Left cardiac atrium (tissue), 4 donors: ENCODE measurements around the gene PDS5A. TPM values are rescaled to one million over a fixed set of nuclear protein-coding genes. Genes with fewer than 3 reads are reported as not detected.
"Not testable (repeated sequence)": the region's sequence is repeated elsewhere in the genome, so short reads cannot be mapped to it uniquely, and the experiment has no call there.

Experiments used
- ATAC-seq, 2 donors: fragments of 200-7000 bp; cut with Tn5 transposase; one replicate each; pipeline ENCODE4 v1.9.1; 2020; ENCODE audit warnings: mild to moderate bottlenecking in 2 of 2, moderate library complexity in 2 of 2
- DNase-seq: peaks from one replicate; pipeline ENCODE4 v3.0.0-alpha.2; 2020
- intact Hi-C, 2 donors: fragments of 100-400 bp; cut with DNase I; formaldehyde crosslinking; loops; one replicate each; pipeline versions ENCODE4 v1.14.1 to v1.15.1; 2022 to 2023
- total RNA-seq, 2 donors: library from RNA; stranded (reverse); fragmentation: NEBNext Ultra II Directional; extraction: Animal tissue kit (Norgen Biotek cat#: 25700); gene quantifications; one replicate each; pipeline ENCODE4 v1.2.1, GENCODE V29; 2021
- donor health status: DM: no; HTN: yes; CAD: no.
- donor health status: DM: no; HTN: yes; CAD: no; lungs with severe emphysema.
- donor health status: DM: yes; HTN: yes; CAD: no.
- donor health status: Dilated cardiomyopathy.

PDS5A gene
- total RNA-seq, 2 donors from 2014 or later = 35.3 to 40.3 TPM

- ATAC-seq, intact Hi-C loops: not testable (repeated sequence)
Measured at GRCh38 chr4:39813761-39814160, 163.9 kb downstream of the PDS5A start.

GRCh38 chr4:39813033-39813432 is 164.7 kb downstream of the PDS5A start:
- DNase-seq, intact Hi-C loops, ATAC-seq: not testable (repeated sequence)

More at GRCh38 chr4:39813761-39814160, 163.9 kb downstream of the PDS5A start:
- DNase-seq = not testable (repeated sequence)

GRCh38 chr4:39812500-39812899 is 165.2 kb downstream of the PDS5A start:
- DNase-seq = no peak
- no peak for ATAC-seq
- intact Hi-C loops = no loop called here

- intact Hi-C loops = no loop called here
- no peak for DNase-seq
- no peak for ATAC-seq
Measured at GRCh38 chr4:39808231-39808749, 169.4 kb downstream of the PDS5A start.

GRCh38 chr4:39802005-39802404 is 175.7 kb downstream of the PDS5A start:
- ATAC-seq (no peak), DNase-seq (no peak)
- intact Hi-C loops = no loop called here

GRCh38 chr4:39792976-39793375 is 184.7 kb downstream of the PDS5A start:
- DNase-seq, ATAC-seq, intact Hi-C loops: not testable (repeated sequence)

- ATAC-seq (no peak), DNase-seq (no peak)
- intact Hi-C loops = no loop called here
Measured at GRCh38 chr4:39792529-39792928, 185.2 kb downstream of the PDS5A start.

- no peak for DNase-seq
- intact Hi-C loops = no loop called here
- ATAC-seq = no peak
Measured at GRCh38 chr4:39792128-39792527, 185.6 kb downstream of the PDS5A start.

- DNase-seq (no peak), ATAC-seq (no peak)
- intact Hi-C loops = no loop called here
Measured at GRCh38 chr4:39786838-39787237, 190.9 kb downstream of the PDS5A start.

GRCh38 chr4:39785083-39785482 is 192.6 kb downstream of the PDS5A start:
- ATAC-seq = no peak
- intact Hi-C loops = no loop called here
- no peak for DNase-seq

- DNase-seq, intact Hi-C loops, ATAC-seq: not testable (repeated sequence)
Measured at GRCh38 chr4:39781988-39782387, 195.7 kb downstream of the PDS5A start.

Other genes starting within 250 kb of the PDS5A start
- 1 to 10 TPM; 4.3 to 4.7 TPM for gene N4BP2, start 78.9 kb upstream of the PDS5A start, total RNA-seq
- 1 to 10 TPM in 1 of 2 donors, under 1 TPM in 1; 0.68 to 1.8 TPM for gene RHOH, start 219.1 kb upstream of the PDS5A start, total RNA-seq